T1000 (cell line): ENCODE measurements around the gene PRKAB1.

Source experiments
- DNase-seq: peaks from one replicate; lab custom pipeline; 2025; ENCODE audit warnings: mixed read lengths; lab: John Stamatoyannopoulos, UW

Gene PRKAB1

GRCh38 chr12:119664642-119665041 lies 3.3 kb upstream of the PRKAB1 start:
- DNase-seq, result no peak

- no peak for DNase-seq
Observed at GRCh38 chr12:119665164-119665929, 2.6 kb upstream of the PRKAB1 start.

GRCh38 chr12:119666226-119666795 lies 1.6 kb upstream of the PRKAB1 start:
- no peak for DNase-seq

- no peak for DNase-seq
Observed at GRCh38 chr12:119666900-119667576, 895 bp upstream of the PRKAB1 start.

GRCh38 chr12:119668324-119668841 lies 450 bp downstream of the PRKAB1 start:
- DNase-seq, result no peak

- no peak for DNase-seq
Observed at GRCh38 chr12:119669744-119670472, 2.0 kb downstream of the PRKAB1 start.

GRCh38 chr12:119671070-119671469 lies 3.1 kb downstream of the PRKAB1 start:
- no peak for DNase-seq

- DNase-seq, result no peak
Observed at GRCh38 chr12:119672194-119672593, 4.3 kb downstream of the PRKAB1 start.

- DNase-seq, result no peak
Observed at GRCh38 chr12:119673634-119674033, 5.7 kb downstream of the PRKAB1 start.

GRCh38 chr12:119674560-119674959 lies 6.6 kb downstream of the PRKAB1 start:
- DNase-seq, result no peak

- DNase-seq, result no peak
Observed at GRCh38 chr12:119676022-119676421, 8.1 kb downstream of the PRKAB1 start.

- DNase-seq, result no peak
Observed at GRCh38 chr12:119676573-119676972, 8.6 kb downstream of the PRKAB1 start.

- no peak for DNase-seq
Observed at GRCh38 chr12:119678459-119678858, 10.5 kb downstream of the PRKAB1 start.

- DNase-seq, result no peak
Observed at GRCh38 chr12:119679081-119679480, 11.1 kb downstream of the PRKAB1 start.

GRCh38 chr12:119679490-119679889 lies 11.6 kb downstream of the PRKAB1 start:
- DNase-seq, result no peak

- no peak for DNase-seq
Observed at GRCh38 chr12:119681111-119681510, 13.2 kb downstream of the PRKAB1 start.

- DNase-seq, result no peak
Observed at GRCh38 chr12:119681728-119682638, 14.1 kb downstream of the PRKAB1 start.

GRCh38 chr12:119682639-119683252 lies 14.8 kb downstream of the PRKAB1 start:
- DNase-seq, result no peak

GRCh38 chr12:119683413-119683812 lies 15.5 kb downstream of the PRKAB1 start:
- DNase-seq, result peak; percentile 10

GRCh38 chr12:119683816-119684215 lies 15.9 kb downstream of the PRKAB1 start:
- DNase-seq, result no peak
